Measurements from ENCODE around the gene PDGFA. TPM values are rescaled to one million over a fixed set of nuclear protein-coding genes. Genes with fewer than 3 reads are reported as not detected.

PDGFA gene
- total RNA-seq, 2 experiments from 2014 or later = 9.4 to 9.9 TPM

DNA sequence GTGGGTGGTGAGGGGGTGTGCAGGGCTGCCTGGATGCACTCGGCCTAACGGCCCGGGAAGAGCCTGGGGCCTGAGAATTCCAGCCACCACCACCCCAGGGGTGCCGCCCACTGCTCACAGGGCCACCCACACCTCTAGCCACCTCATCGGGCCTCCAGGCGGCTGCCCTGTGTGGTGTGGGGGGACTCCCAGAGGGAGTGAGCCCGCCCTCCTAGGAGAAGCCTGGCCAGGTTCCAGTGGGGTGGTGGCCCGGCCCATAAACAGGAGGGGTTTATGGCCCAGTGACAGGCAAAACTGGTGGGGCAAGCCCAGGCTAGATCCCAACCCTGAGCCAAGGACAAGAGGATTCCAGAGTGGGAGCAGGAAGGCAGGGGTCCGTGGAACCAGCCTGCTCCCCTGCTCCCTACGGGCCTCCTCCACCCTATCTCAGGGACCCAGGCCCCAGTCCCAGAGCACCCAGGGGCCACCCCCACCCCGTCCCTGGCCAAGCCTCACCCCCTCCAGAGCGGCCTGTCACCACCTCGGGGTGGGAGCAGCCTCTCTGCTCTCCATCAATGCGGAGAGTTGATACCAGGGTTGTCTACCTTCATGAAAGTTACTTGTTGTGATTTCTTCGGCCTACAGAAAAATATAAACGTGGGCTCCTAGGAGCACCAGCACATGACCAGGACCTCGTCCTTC, 20.2 kb upstream of the PDGFA start:
- ChIA-PET CTCF (no interaction called here), POLR2A (no interaction called here)

DNA sequence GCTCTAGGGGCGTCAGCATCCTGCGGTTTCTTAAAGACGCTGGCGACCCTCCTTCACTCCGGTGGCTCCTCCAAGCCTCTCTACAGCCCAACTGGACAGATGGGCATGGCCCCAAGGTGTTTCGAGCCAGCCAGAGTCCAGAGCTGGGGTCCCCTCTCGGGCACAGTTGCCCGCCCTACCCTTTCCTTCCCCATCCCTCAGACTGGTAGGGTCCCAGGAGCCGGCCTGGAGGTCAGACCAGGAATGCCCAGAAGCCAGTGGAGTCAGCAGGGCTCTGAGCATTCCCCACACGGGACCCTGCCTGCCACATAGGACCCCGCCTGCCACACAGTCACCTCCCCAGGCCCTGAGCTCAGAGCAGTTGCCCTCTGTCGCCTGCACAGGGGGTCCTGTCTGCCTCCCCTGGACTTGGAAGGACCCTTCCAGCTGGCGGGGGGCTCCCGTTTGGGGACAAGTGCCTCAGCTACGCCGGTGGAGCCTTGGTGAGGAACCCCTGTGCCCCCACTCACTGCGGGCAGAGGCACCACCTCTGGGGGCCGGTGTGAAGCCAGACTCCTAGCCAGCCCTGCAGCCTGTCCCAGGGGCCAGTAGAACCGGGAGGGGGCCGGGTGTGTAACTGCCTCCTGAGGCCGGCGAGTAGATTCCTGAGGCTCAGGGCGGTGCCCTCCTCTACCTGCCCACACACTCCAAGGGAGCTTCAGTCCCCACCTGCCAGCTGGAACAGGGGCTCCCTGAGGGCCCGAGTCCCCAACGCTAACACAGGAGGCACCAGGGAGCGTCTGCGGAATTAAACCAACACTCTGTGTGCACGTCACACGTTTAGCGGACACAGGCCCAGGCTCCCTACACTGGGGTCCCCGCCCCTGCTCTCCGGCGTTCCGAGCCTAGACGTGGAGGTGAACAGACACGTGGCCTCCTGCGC, 19.4 kb upstream of the PDGFA start:
- CTCF ChIA-PET = no interaction called here
- POLR2A ChIA-PET = no interaction called here

DNA sequence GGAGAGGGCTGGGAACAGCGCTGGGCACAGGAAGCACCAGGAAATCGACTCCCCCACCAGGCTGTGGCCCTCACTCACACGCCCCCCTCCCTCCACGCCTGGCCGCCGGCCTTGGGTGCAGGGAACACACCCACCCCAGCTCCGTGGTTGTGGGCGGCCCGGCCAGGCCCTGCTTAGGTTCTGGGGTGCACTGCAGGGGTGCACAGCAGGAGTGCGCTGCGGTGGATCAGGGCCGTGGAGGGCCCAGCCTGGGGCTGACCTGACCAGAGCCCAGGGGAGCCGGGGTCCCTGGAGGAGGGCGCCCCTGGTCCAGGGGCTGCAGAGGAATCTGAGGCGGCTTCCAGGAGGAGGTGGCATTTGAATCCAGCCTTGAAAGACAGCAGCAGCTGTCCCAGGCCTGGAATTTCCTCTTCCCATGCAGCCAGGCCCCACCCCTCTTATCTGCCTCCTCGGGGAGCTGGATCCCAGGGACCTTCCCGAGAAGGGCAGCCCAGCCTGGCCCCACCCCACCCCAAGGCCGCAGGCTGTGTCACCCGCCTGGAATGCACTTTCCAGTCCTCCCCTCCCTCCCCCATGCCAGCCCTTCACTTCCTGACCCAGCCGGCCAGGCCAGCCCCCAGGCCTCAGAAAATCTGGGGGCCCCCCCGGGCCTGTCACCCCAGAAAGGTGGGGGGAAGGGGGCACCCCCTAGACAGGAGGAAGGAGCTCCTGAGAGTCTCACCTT, 18.4 kb upstream of the PDGFA start:
- CTCF ChIA-PET = no interaction called here
- POLR2A ChIA-PET = no interaction called here

DNA sequence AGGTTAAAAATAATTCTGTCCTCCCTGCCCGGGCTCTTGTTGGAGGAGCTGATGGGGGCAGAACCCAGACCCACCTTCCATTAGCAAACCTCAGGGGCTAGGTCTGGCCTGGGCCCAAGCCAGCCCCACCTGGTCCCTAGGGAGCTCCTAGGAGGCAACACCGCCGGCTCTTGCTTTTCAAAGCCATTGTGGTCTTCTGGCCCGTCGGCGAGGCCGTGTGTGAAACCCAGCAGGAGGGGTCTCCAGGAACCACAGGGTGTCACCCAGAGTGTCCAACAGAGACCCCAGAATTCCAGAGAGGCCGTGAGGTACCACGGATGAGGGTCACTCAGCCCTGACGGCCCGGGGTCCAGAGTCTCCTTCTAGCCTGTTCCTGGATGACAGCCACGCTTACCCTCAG, 16.6 kb upstream of the PDGFA start:
- ChIA-PET POLR2A (no interaction called here), CTCF (no interaction called here)

DNA sequence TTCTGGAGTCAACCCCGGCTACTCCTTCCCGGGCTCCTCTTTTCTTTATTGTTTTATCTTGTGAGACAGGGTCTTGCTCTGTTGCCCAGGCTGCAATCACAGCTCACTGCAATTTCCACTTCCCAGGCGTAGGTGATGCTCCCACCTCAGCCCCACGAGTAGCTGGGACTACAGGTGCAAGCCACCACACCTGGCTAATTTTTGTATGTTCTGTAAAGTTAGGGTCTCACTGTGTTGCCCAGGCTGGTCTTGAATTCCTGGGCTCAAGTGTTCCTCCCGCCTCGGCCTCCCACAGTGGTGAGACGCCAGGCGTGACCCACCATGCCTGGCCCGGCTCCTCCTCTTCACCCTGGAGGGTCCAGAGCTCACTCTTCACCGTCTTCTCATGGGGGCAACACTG, 15.3 kb upstream of the PDGFA start:
- CTCF ChIA-PET = no interaction called here
- POLR2A ChIA-PET = no interaction called here

DNA sequence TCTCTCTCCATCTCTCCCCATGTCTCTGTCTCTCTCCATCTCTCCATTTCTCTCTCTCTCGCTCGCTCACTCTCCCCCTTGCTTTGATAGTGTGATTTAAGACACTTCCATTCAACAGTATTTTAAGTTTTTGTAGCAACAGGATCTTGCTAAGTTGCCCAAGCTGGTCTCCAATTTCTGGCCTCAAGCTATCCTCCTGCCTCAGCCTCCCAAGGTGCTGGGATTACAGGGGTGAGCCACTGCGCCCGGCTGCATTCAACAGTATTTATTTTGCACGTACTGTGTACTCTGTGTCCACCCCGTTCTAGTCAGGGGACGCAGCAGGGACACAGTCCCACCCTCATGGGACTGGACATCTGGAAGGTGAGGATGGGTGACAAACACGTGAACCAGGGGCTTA, 14.4 kb upstream of the PDGFA start:
- ChIA-PET POLR2A (no interaction called here), CTCF (no interaction called here)

DNA sequence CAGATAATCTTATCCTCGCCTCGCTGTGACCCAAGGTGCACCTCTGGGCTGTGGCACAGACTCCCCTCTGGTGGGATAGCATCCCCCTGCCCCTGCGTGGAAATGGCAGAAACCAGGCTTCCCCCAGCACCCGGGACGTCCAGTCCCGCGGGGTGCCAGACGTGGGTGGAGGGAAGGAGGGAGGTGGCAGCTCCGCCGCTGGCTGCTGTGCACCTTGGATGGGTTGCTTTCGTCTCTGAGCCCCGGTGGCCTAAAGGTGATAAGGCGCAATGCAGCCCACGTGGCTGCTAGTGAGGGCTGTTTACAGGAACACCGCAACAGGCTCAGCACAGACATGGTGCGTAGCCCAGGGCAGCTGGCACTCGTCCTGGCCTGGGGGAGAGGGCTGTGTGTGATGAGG, 13.6 kb upstream of the PDGFA start:
- POLR2A ChIA-PET = no interaction called here

DNA sequence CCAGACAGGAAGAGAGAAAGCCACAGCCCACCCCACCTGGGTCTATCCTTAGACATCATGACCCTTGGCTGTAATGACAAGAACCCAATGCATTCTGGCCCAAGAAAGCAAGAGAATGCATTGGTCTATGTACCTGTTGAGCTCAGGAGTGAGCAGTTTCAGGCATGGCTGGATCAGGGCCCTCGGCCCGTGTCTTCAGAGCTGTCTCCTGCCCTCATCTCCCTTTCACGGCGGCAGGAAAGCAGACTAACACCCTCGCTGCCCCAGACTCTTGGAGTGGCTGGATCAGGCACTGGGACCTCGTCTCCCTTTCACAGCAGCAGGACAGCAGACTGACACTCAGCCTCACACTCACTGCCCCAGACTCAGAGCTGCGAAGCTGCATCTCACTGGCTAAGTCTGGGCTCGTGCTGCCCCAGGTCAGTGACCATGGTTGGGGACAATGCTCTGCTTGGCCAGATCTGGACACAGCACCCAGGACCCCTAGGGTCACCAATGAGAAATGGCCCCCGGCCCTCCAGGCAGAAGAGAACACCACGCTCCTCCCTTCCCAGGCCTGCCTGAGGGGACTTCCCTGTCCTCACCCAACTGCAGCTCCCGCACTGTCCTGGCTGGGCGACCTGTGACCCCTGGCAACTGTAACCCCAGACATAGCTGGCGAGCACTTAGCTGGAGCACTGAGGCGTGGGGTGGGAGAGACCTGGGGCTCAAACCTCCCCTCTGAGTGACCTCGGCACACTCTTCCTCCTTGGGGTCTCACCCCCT, 12.9 kb upstream of the PDGFA start:
- ChIA-PET CTCF (no interaction called here), POLR2A (no interaction called here)

More for the DNA sequence above, 13.6 kb upstream of the PDGFA start:
- CTCF ChIA-PET = no interaction called here

DNA sequence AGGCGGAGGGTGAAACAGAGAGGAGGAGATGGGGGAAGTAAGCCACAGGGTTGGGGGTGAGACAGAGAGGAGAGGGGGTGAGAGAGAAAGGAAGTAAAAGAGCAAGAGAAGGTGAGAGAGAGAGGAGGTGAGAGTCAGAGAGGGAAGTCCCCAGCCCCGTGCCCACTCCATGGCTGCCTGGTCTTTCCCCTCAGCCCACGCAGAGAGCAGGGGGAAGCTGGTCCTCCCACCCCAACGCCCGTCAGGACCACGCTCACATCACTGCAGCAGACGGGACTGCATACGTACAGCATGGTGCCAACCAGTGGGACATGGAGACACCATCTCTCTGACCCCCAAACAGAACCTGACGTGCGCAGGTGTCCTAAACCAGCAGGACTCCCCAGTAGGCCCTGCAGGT, 12.1 kb upstream of the PDGFA start:
- ChIA-PET CTCF (no interaction called here), POLR2A (no interaction called here)

DNA sequence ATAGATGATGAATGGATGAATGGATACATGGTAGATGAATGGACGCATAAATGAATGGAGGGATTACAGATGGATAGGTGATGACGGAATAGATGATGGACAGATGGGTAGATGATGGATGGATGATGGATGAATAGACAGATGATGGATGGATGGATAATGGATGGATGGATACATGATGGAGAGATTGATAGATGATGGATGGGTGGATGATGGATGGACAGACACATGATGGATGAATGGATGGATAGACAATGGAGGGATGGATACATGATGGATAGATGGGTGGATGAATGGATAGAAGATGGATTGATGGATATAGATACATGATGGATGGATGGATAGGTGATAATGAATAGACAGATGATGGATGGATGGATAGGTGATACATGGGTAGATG, 8.8 kb upstream of the PDGFA start:
- ChIA-PET POLR2A (no interaction called here), CTCF (no interaction called here)

DNA sequence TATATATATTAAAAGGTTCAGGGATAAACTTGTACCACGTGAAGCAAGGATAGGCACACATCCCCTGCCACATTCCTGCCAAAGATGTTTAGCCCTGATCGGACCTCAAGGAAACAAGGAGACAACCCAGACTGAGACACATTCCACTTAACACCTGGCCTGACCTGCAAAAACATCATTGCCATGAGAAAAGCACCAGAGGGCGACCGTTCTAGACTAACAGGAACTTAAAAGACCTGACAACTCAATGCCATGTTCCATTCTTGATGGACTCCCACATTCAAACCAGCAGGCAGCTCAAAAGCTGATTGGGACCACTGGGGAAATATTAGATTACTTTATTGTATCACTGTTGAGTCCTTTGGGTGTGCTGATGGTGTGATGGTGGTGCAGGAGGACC, 8.1 kb upstream of the PDGFA start:
- CTCF ChIA-PET = no interaction called here

DNA sequence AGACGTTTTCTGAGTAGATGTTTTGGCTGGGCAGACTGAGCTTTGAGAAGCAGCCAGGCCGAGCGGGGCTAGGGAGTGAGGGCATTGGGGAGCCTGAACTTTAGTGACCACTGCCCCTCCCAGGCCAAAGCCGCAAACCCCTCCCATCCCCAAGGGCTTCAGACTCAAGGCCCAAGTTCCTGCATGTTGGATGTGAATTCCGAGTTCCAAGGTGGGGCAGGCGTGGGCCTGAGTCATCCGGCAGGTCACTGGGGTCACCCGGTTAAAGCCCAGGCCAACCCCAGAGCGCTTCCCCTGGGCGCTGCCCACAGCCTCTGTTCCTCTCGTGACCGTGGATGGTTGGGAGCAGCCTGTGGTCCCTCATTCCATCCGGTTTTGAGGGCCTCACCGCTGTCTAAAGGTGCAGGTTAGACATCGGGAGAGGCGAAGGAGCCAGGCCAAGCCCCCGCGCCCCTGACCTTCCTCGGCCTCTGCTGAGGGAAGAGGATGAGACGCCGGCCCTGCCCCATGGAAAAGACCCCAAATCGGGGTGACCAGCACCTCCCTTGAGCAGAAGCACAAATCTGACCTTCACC, 6.9 kb upstream of the PDGFA start:
- POLR2A ChIA-PET = no interaction called here

More for the DNA sequence above, 8.1 kb upstream of the PDGFA start:
- POLR2A ChIA-PET = no interaction called here

DNA sequence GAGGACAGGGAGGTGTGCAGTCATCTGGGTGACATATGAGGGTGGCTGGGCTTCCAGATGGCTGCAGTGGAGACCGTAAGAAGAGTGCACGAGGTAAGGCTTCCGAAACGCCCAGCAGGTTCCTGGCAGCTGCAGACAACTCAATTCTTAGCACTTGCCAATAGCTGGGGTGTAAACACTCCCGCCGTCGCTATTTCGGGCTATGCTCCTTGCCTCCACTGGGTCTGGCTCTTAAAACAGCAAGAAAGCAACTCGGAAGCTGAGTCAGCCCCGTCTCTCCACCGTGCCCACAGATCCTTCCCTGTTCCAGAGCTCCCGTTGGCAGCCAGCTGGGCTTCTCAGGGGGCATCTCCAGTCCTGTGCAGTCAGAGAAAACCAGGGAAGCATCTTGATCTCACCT, 6.1 kb upstream of the PDGFA start:
- CTCF ChIA-PET = no interaction called here

More for the DNA sequence above, 6.9 kb upstream of the PDGFA start:
- CTCF ChIA-PET = interaction anchor here (0.6 kb wide), 1 partner anchor 15 kb away, joined by 3 read pairs; no protein-coding TSS in a partner anchor

DNA sequence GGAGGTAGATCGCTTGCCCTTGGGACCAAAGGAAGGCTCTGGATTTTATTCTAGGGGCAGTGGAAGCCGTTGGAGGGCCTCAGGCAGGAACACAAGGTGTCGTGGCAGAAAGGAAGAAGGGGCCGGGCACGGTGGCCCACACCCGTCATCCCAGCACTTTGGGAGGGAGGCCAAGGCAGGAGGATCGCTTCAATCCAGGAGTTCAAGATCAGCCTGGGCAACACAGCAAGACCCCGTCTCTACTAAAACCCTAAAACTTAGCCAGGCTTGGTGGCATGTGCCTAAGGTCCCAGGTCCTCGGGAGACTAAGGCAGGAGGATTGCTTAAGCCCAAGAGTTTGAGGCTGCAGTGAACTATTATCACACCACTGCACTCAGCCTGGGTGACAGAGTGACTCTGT, 5.2 kb upstream of the PDGFA start:
- ChIA-PET POLR2A (no interaction called here), CTCF (no interaction called here)

More for the DNA sequence above, 6.1 kb upstream of the PDGFA start:
- POLR2A ChIA-PET = no interaction called here

DNA sequence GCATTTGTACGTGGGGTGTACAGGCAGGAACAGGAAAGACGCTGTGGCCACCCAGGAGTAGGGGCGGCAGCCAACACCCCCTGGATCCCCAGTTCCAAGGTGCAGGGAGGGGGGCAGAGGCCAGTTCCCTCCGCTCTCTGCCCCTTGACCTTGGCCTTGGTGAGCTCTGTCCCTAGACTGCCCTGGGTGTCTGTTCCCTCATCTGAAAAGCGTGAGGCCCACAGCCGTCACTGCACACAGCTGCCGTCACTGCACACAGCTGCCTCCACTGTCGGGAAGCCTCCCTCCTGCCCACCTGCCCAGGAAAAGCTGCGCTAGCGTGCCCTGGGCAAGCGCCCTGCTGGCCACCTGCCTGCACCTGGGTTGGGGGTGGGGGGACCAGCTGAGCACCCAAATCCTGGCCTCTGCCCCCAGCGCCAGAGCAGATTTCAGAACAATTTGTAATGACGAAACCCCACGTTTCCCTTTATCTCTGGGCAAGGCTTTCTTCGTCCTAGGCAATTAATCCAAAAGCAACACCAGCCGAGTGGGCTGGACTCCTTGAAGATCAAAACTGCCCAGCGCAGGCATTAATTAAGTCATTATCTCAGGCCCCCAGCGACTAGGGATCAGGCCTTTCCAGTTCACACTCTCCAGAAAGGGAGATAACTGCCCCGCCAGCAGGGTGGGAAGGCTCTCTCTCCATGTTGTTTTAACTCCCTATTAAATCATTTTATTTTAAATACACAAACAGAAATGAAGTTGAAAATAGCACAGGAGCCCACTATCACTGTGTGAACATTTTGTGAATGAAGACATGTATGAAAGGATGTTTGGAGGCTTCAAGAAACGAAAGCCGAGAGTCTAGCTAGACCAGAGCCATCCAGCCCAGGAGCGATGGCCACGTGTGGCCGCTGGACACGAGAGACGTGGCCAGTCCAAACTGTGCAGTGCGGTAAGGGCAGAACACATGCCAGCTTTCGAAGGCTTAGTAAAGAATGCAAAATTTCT, 4.0 kb upstream of the PDGFA start:
- POLR2A ChIA-PET = no interaction called here
- CTCF ChIA-PET = interaction anchor here (0.8 kb wide), 1 partner anchor 10 kb away, joined by 3 read pairs; no protein-coding TSS in a partner anchor

DNA sequence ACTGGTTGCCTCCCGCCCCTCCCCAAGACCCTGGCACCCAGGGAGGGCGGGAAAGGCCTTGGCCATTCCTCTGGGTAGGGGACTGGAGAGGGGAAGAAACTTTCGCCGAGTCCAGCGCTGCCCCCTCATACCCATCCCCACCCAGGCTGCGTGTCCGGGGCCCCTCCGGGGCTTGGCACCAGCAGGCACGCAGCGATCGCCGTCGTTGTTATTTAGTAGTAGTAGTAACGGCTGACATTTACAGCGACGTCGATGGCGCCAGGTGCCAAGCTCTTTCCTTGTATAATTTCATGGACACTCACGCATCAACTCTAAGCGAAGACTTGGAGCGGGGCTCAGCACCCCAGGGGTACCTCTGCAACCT, 3.3 kb upstream of the PDGFA start:
- ChIA-PET POLR2A (no interaction called here), CTCF (interaction anchor here (0.8 to 1.3 kb wide), 2 partner anchors 9 to 20 kb away, joined by 3 read pairs; no protein-coding TSS in a partner anchor)

DNA sequence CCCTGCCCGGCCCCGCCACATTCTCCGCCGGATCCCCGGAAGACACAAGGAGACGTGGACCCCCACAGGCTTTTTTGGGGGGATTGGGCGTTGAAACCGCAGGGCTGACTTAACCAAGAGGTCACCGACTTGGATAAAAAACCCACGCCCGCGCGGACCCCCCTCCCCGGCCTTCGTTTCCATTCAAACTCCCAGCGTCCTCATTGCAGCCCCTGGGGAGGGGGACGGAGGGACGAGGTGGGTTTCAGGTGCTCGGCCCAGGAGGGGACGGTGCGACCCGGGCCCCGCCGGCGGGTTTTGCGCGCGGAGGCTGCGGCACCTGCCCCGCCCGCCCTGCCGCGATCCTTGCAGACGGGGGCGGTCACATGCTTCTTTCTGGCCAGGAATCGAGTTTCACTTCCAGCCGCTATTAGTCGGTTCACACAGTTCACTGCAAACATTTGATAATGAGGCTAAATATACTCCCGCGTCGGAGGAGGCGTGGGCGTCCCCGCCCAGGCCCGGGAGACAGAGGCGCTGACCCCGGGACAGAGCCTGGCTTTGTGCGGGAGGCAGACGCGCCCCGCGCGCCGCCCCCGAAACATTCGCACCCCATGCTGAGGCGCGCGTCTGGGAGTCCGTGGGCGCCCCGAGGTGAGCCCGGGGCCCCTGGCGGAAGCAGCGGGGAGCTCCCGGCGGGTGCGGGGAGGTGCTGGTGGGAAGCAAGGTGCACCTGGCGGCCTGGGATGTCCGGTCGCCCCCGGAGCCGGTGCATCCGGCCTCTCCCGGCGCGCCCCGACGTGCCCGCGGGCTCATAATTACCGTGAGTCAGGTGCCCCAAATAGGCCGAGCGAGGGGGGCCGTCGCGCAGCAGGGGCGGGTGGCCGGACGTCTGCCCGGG, 2.7 kb upstream of the PDGFA start:
- CTCF ChIA-PET = interaction anchor here (0.8 to 1.3 kb wide), 2 partner anchors 8 to 21 kb away, joined by 3 read pairs; no protein-coding TSS in a partner anchor

More for the DNA sequence above, 2.7 kb upstream of the PDGFA start:
- POLR2A ChIA-PET = no interaction called here
